ENCODE measurements around the gene FOXP1.

DNA sequence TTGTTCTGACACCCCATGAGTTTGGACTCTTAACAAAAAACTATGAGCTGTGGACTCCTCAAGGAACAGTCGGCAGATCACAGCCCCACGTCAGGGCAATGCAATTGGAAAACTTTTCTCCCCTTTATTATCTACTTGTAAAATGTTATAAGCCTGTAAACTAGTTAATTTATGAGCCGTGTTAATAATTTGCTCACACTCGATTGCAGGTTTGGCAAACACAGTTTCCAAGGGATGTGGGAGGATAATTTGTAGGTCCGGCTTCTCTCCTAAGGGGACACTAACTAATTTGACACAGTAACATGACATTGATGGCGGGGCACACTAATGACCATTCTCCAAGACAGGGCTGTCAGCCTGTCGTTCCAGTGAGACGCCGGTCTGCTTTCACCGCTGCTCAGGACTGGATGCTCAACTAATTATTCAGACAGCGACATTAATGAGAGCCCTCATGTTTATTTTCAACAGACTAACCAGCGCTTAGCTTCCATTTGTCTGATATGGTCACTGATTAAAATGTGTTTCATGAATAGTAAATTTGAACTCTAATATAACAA, 222.1 kb downstream of the FOXP1 start:
- TF ChIP-seq, protein P1, sequence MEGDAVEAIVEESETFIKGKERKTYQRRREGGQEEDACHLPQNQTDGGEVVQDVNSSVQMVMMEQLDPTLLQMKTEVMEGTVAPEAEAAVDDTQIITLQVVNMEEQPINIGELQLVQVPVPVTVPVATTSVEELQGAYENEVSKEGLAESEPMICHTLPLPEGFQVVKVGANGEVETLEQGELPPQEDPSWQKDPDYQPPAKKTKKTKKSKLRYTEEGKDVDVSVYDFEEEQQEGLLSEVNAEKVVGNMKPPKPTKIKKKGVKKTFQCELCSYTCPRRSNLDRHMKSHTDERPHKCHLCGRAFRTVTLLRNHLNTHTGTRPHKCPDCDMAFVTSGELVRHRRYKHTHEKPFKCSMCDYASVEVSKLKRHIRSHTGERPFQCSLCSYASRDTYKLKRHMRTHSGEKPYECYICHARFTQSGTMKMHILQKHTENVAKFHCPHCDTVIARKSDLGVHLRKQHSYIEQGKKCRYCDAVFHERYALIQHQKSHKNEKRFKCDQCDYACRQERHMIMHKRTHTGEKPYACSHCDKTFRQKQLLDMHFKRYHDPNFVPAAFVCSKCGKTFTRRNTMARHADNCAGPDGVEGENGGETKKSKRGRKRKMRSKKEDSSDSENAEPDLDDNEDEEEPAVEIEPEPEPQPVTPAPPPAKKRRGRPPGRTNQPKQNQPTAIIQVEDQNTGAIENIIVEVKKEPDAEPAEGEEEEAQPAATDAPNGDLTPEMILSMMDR (IDR thresholded peaks at IDR 0.05) = no peak
- no peak for TF ChIP-seq POLR2A (IDR thresholded peaks at IDR 0.05)
- TF ChIP-seq POLR2AphosphoS5 (IDR thresholded peaks at IDR 0.05) = no peak

Data from breast epithelium (tissue), 3 donors.